ENCODE data around the gene RENBP. TPM values are rescaled to one million over a fixed set of nuclear protein-coding genes. Genes with fewer than 3 reads are reported as not detected.
A peak's percentile ranks its signal among the peaks of the same experiment; 100 is the strongest.

Gene RENBP
- total RNA-seq, 2 experiments from 2014 or later: 2.8 to 6.2 TPM

DNA sequence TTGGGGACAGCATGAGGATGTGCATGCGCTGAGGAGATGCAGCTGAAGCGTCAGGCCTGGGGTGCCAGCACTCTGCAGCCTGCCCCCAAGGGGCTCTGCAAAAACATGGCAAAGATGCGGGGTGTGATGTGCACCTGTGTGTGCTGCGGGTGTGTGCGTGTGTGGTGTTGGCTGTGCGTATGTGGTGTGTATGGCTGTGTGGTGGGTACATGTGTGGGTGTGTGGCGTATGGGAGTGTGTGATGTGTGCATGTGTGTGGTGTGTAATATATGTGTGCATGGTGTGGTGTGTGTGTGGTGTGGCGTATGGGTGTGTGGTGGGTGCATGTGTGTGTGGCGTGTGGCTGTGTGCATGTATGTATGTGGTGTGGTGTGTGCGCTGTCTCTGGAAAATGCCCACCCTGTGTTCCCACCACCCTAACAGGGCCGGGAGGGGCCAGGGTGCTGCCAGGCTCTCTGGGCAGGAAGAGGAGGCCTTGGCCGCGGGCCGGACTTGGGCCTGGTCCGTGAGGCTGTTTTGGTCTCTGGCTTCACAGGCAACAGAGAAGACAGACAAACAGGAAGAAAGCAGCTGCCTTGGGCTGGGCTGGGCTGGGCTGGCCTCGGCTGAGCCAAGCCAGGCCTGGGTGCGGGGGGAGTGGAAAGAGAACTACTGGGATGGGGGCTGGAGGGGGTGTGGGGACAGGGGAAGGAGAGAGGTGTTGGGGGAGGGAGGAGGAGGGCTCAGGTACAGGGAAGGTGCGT, 41.0 kb downstream of the RENBP start:
- H3K36me3 ChIP-seq (ENCODE audit: insufficient read depth, low read length): no peaks in the 10 kb centered on the region
- no TSS peak for BruUV-seq (replicated peaks)
- H4K20me1 ChIP-seq (ENCODE audit: insufficient read depth, low read length): no peaks in the 10 kb centered on the region
- H3K79me2 ChIP-seq (ENCODE audit: insufficient read depth, low read depth, low read length): no peaks in the 10 kb centered on the region
- ChIA-PET CTCF (ENCODE audit: unreplicated experiment) (no interaction called here), POLR2A (no interaction called here)
- H3K27ac ChIP-seq (ENCODE audit: low read depth, low read length, poor library complexity, severe bottlenecking): peak overlapping the region; percentile 65
- TF ChIP-seq EZH2phosphoT487 (IDR thresholded peaks at IDR 0.05; ENCODE audit: borderline replicate concordance, low read depth, low read length): no peak
- TF ChIP-seq, protein P1, sequence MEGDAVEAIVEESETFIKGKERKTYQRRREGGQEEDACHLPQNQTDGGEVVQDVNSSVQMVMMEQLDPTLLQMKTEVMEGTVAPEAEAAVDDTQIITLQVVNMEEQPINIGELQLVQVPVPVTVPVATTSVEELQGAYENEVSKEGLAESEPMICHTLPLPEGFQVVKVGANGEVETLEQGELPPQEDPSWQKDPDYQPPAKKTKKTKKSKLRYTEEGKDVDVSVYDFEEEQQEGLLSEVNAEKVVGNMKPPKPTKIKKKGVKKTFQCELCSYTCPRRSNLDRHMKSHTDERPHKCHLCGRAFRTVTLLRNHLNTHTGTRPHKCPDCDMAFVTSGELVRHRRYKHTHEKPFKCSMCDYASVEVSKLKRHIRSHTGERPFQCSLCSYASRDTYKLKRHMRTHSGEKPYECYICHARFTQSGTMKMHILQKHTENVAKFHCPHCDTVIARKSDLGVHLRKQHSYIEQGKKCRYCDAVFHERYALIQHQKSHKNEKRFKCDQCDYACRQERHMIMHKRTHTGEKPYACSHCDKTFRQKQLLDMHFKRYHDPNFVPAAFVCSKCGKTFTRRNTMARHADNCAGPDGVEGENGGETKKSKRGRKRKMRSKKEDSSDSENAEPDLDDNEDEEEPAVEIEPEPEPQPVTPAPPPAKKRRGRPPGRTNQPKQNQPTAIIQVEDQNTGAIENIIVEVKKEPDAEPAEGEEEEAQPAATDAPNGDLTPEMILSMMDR (conservative IDR thresholded peaks at IDR 0.05; ENCODE audit: low read length): no peak
- peak; percentile 35 for DNase-seq (ENCODE audit: low spot score)
- H3K9me3 ChIP-seq (ENCODE audit: low read length): no peaks in the 10 kb centered on the region
- peak overlapping the region; percentile 42 for H3K4me2 ChIP-seq (ENCODE audit: low read length)
- no peak overlapping the region for H3K4me3 ChIP-seq (ENCODE audit: low read depth, low read length, poor library complexity, severe bottlenecking)
- H3K4me1 ChIP-seq (ENCODE audit: insufficient read depth, low read length, poor library complexity, severe bottlenecking): peaks cover 43% of the 10 kb centered on the region
- no peaks in the 10 kb centered on the region for H3K9me2 ChIP-seq (ENCODE audit: insufficient read depth, low read length)
- intact Hi-C loops (cut with micrococcal nuclease; ENCODE audit: unreplicated experiment): no loop called here
- H2AFZ ChIP-seq (ENCODE audit: low read length): no peak overlapping the region; the same call in 1 of the 2 replicates

DNA sequence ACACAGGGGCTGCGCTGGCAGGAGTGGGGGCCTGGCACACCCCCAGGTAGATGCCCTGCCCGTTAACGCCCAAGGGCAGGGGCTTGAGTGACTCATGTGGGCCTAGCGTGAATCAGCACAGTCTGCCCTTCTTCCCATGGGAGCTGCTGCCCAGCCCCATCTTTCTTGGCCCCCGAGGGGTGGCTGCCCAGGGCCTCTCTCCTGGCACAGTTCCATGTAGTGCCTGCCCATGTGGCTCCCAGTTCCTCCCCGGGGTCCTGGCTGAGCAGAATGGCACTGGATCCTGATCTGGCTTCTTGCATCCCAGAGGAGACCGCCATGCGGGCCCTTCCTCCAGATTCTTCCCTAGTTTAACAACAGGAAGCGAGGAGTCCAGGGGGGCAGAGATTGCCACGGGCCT, 42.1 kb downstream of the RENBP start:
- Histone ChIP-seq H4K20me1 (ENCODE audit: insufficient read depth, low read length) (no peaks in the 10 kb centered on the region), H3K79me2 (ENCODE audit: insufficient read depth, low read depth, low read length) (no peaks in the 10 kb centered on the region), H2AFZ (ENCODE audit: low read length) (no peak overlapping the region), H3K9me2 (ENCODE audit: insufficient read depth, low read length) (no peaks in the 10 kb centered on the region), H3K36me3 (ENCODE audit: insufficient read depth, low read length) (no peaks in the 10 kb centered on the region), H3K9me3 (ENCODE audit: low read length) (no peaks in the 10 kb centered on the region), H3K4me3 (ENCODE audit: low read depth, low read length, poor library complexity, severe bottlenecking) (no peak overlapping the region), H3K4me2 (ENCODE audit: low read length) (no peak overlapping the region), H3K27ac (ENCODE audit: low read depth, low read length, poor library complexity, severe bottlenecking) (peak overlapping the region; percentile 65), H3K4me1 (ENCODE audit: insufficient read depth, low read length, poor library complexity, severe bottlenecking) (peaks cover 43% of the 10 kb centered on the region)
- TF ChIP-seq, protein P1 (conservative IDR thresholded peaks at IDR 0.05; ENCODE audit: low read length): no peak
- TF ChIP-seq EZH2phosphoT487 (IDR thresholded peaks at IDR 0.05; ENCODE audit: borderline replicate concordance, low read depth, low read length): no peak
- DNase-seq (ENCODE audit: low spot score): no peak
- intact Hi-C loops (cut with micrococcal nuclease; ENCODE audit: unreplicated experiment): no loop called here
- ChIA-PET POLR2A (no interaction called here), CTCF (ENCODE audit: unreplicated experiment) (no interaction called here)
- BruUV-seq (replicated peaks): no TSS peak

DNA sequence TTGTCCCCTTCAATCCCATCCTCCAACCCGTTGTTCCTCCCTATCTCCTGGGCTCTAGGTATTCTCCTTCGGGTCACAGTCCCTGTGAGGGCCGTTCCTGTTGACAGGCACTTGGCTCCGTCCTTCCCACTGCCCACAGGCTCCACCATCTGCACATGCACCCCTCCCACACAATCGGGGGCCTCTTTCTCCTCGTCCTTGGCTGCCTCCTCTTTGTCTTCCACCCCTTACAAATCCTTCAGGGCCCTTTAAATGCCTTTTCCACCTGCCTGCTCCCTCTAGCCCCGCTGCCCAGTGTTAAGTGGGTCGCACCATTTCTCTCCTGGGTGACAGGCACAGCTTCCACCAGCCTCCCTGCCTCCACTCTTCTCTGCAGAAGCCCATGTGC, 42.7 kb downstream of the RENBP start:
- CTCF ChIA-PET (ENCODE audit: unreplicated experiment): no interaction called here
- no peaks in the 10 kb centered on the region for H3K9me3 ChIP-seq (ENCODE audit: low read length)
- DNase-seq (ENCODE audit: low spot score): no peak
- no peak for TF ChIP-seq EZH2phosphoT487 (IDR thresholded peaks at IDR 0.05; ENCODE audit: borderline replicate concordance, low read depth, low read length)
- TF ChIP-seq, protein P1 (conservative IDR thresholded peaks at IDR 0.05; ENCODE audit: low read length): no peak
- H3K79me2 ChIP-seq (ENCODE audit: insufficient read depth, low read depth, low read length): no peaks in the 10 kb centered on the region
- intact Hi-C loops (cut with micrococcal nuclease; ENCODE audit: unreplicated experiment): no loop called here
- H2AFZ ChIP-seq (ENCODE audit: low read length): peak overlapping the region; percentile 5; the same call in 1 of the 2 replicates
- H3K4me3 ChIP-seq (ENCODE audit: low read depth, low read length, poor library complexity, severe bottlenecking): no peak overlapping the region
- POLR2A ChIA-PET: no interaction called here
- BruUV-seq (replicated peaks): no TSS peak
- H3K27ac ChIP-seq (ENCODE audit: low read depth, low read length, poor library complexity, severe bottlenecking): peak overlapping the region; percentile 65
- H4K20me1 ChIP-seq (ENCODE audit: insufficient read depth, low read length): no peaks in the 10 kb centered on the region
- H3K36me3 ChIP-seq (ENCODE audit: insufficient read depth, low read length): no peaks in the 10 kb centered on the region
- no peaks in the 10 kb centered on the region for H3K9me2 ChIP-seq (ENCODE audit: insufficient read depth, low read length)
- H3K4me2 ChIP-seq (ENCODE audit: low read length): peak overlapping the region; percentile 48
- peaks cover 43% of the 10 kb centered on the region for H3K4me1 ChIP-seq (ENCODE audit: insufficient read depth, low read length, poor library complexity, severe bottlenecking)
